Measurements from ENCODE around the gene AGXT2. TPM values are rescaled to one million over a fixed set of nuclear protein-coding genes. Genes with fewer than 3 reads are reported as not detected.

Gene AGXT2
- total RNA-seq, 1 experiment from 2014 or later = not detected

- H4K20me1 ChIP-seq (ENCODE audit: insufficient read depth) = no peaks in the 10 kb centered on the region
- H3K9me2 ChIP-seq (ENCODE audit: insufficient read depth) = no peaks in the 10 kb centered on the region
- TF ChIP-seq MAX (IDR thresholded peaks at IDR 0.05) = no peak
- intact Hi-C loops (cut with micrococcal nuclease) = no loop called here
- no peaks in the 10 kb centered on the region for H3K9me3 ChIP-seq (ENCODE audit: control insufficient read depth in 1 of 2, insufficient read depth in 1 of 2, low read depth in 1 of 2, low read length in 2 of 2)
- H3K4me3 ChIP-seq (replicated peaks in 1 of 2; ENCODE audit: low read depth in 1 of 2, low read length in 2 of 2) = no peak overlapping the region
- ATAC-seq (no peak), DNase-seq (ENCODE audit: low read depth, low spot score) (no peak)
- ChIA-PET POLR2A (no interaction called here), RAD21 (ENCODE audit: low non-redundant PET in 1 of 2, low total read pairs in 2 of 2, uncharacterized antibody in 2 of 2, unreplicated experiment in 2 of 2) (no interaction called here), CTCF (no interaction called here)
- no TSS peak for BruUV-seq (replicated peaks)
- H3K36me3 ChIP-seq (ENCODE audit: control insufficient read depth in 1 of 2, insufficient read depth in 2 of 2, low read length in 2 of 2) = no peaks in the 10 kb centered on the region
- no peak overlapping the region for H3K27ac ChIP-seq (ENCODE audit: low read depth, low read length)
- no peaks in the 10 kb centered on the region for H3K79me2 ChIP-seq (ENCODE audit: insufficient read depth, low read length)
- no peak overlapping the region for H2AFZ ChIP-seq (ENCODE audit: low read depth, low read length, poor library complexity, severe bottlenecking)
- H3K4me1 ChIP-seq (ENCODE audit: control insufficient read depth in 1 of 2, insufficient read depth in 2 of 2, low read length in 2 of 2) = no peaks in the 10 kb centered on the region
- no peak overlapping the region for H3K4me2 ChIP-seq (ENCODE audit: low read length)
- H3K9ac ChIP-seq (ENCODE audit: low read length) = no peak overlapping the region
- peaks cover 34% of the 10 kb centered on the region for H3K27me3 ChIP-seq (ENCODE audit: insufficient read depth, low read length)
These were observed 24.2 kb downstream of the AGXT2 start for GRCh38 chr5:35023391-35024178.

GRCh38 chr5:35016174-35017051 lies 31.3 kb downstream of the AGXT2 start:
- Histone ChIP-seq H3K79me2 (ENCODE audit: insufficient read depth, low read length) (no peaks in the 10 kb centered on the region), H2AFZ (ENCODE audit: low read depth, low read length, poor library complexity, severe bottlenecking) (no peak overlapping the region), H3K9me3 (ENCODE audit: control insufficient read depth in 1 of 2, insufficient read depth in 1 of 2, low read depth in 1 of 2, low read length in 2 of 2) (no peaks in the 10 kb centered on the region), H3K27me3 (ENCODE audit: insufficient read depth, low read length) (peaks cover 5% of the 10 kb centered on the region; the same call in 1 of the 2 replicates), H4K20me1 (ENCODE audit: insufficient read depth) (no peaks in the 10 kb centered on the region), H3K4me1 (ENCODE audit: control insufficient read depth in 1 of 2, insufficient read depth in 2 of 2, low read length in 2 of 2) (no peaks in the 10 kb centered on the region), H3K9me2 (ENCODE audit: insufficient read depth) (no peaks in the 10 kb centered on the region), H3K27ac (ENCODE audit: low read depth, low read length) (no peak overlapping the region), H3K4me3 (replicated peaks in 1 of 2; ENCODE audit: low read depth in 1 of 2, low read length in 2 of 2) (no peak overlapping the region), H3K4me2 (ENCODE audit: low read length) (no peak overlapping the region), H3K36me3 (ENCODE audit: control insufficient read depth in 1 of 2, insufficient read depth in 2 of 2, low read length in 2 of 2) (no peaks in the 10 kb centered on the region), H3K9ac (ENCODE audit: low read length) (no peak overlapping the region)
- ChIA-PET RAD21 (ENCODE audit: low non-redundant PET in 1 of 2, low total read pairs in 2 of 2, uncharacterized antibody in 2 of 2, unreplicated experiment in 2 of 2) (no interaction called here), CTCF (no interaction called here), POLR2A (no interaction called here)
- DNase-seq (ENCODE audit: low read depth, low spot score) (no peak), ATAC-seq (no peak)
- no TSS peak for BruUV-seq (replicated peaks)
- TF ChIP-seq SIN3A (IDR thresholded peaks at IDR 0.05; ENCODE audit: low read depth) = no peak
- no peak for TF ChIP-seq SP1 (IDR thresholded peaks at IDR 0.05; ENCODE audit: low read depth)
- no peak for TF ChIP-seq ZNF274 (IDR thresholded peaks at IDR 0.05; ENCODE audit: low read depth, low read length)
- TF ChIP-seq JUND (IDR thresholded peaks at IDR 0.05) = no peak
- no peak for TF ChIP-seq TCF7L2 (IDR thresholded peaks at IDR 0.05; ENCODE audit: borderline replicate concordance, extremely low read depth, insufficient read depth, insufficient read length)
- TF ChIP-seq ATF3 (IDR thresholded peaks at IDR 0.05) = no peak
- no peak for TF ChIP-seq MAX (IDR thresholded peaks at IDR 0.05)
- TF ChIP-seq EZH2 (IDR thresholded peaks at IDR 0.05) = no peak
- no peak for TF ChIP-seq POLR2A (IDR thresholded peaks at IDR 0.05; ENCODE audit: borderline replicate concordance, extremely low read depth, insufficient read depth, insufficient read length)
- TF ChIP-seq CEBPB (IDR thresholded peaks at IDR 0.05; ENCODE audit: low read depth) = no peak
- no peak for TF ChIP-seq FOSL1 (IDR thresholded peaks at IDR 0.05; ENCODE audit: low read depth)
- no peak for TF ChIP-seq CBX3 (IDR thresholded peaks at IDR 0.05; ENCODE audit: low read depth)
- TF ChIP-seq EZH2phosphoT487 (IDR thresholded peaks at IDR 0.05; ENCODE audit: borderline replicate concordance) = no peak
- TF ChIP-seq ZFX (IDR thresholded peaks at IDR 0.05) = no peak
- no peak for TF ChIP-seq ZBTB33 (IDR thresholded peaks at IDR 0.05; ENCODE audit: extremely low read depth, insufficient replicate concordance, low read length)
- intact Hi-C loops (cut with micrococcal nuclease) = no loop called here

All from HCT116 (cell line).